Activated CD4-positive, alpha-beta T cell treated with anti-CD3 and anti-CD28 coated beads, Interleukin-2, Interleukin-4, amounts not matched to agents 100 ng/mL and 50 ng/mL, durations not matched to agents 16 hours and 8 hours (primary cell): Measurements from ENCODE around the gene ERC1.
A peak's percentile ranks its signal among the peaks of the same experiment; 100 is the strongest.
"Not testable (repeated sequence)": the region's sequence is repeated elsewhere in the genome, so short reads cannot be mapped to it uniquely, and the experiment has no call there.

Experiments
- DNase-seq: peaks from one replicate; pipeline ENCODE4 v3.0.0-alpha.2; 2020; ENCODE audit warnings: low spot score

ERC1 gene

DNA sequence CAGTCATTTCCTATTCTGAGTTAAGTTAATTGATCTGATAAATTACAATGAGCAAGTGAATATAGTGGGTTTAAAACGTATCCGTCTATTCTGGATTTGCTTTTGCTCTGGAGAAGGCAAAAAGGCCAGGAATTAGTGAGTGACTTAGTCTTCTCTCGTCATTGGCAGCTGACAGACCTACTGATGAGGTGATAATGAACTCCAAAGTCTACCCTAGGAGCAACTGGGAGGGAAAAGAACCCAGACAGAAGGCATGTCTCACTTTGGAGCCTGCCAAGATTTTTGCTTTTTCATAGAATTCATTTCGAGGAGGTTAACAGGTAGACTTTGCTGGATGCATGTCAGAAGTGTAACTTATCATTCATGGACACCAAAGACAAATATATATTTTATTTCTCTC is 333.1 kb downstream of the ERC1 start:
- no peak for DNase-seq

DNA sequence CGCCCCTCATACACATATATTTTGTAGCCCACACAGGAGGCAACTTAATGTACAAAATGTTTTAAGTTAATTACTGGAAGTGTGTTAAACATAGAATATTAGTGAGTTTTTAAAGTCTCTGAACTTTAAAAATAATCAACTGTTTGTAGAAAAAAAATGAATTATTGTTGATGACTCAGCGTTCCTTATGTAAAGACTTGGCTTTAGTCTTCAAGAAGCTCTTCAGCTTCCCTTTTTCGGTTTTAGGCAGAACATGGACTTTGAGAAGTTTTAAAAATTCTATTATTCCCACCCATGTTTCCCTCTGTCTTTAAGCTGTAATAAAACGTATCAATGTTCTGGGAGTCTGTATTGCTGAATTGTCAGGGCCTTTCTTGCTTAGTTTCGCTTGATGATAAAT is 333.9 kb downstream of the ERC1 start:
- no peak for DNase-seq

DNA sequence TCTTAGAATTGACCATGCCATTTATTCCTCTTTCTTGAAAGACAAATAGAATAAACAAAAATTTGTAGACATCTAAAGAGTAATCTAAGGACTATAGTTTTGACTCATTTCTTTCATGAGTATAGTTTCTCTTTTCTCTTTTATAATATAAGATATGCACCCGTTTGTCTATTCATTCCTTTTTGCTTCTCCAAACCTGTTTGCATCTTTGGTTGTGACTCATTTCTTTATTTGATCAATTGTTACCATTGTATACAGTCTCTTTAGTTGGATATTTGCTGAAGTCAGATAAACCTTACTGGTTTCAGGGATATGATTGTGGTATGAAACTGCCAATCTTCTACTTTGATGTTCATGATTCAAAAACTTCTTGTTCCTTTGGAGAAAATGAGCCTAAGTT is 334.6 kb downstream of the ERC1 start:
- DNase-seq = peak; percentile 70

DNA sequence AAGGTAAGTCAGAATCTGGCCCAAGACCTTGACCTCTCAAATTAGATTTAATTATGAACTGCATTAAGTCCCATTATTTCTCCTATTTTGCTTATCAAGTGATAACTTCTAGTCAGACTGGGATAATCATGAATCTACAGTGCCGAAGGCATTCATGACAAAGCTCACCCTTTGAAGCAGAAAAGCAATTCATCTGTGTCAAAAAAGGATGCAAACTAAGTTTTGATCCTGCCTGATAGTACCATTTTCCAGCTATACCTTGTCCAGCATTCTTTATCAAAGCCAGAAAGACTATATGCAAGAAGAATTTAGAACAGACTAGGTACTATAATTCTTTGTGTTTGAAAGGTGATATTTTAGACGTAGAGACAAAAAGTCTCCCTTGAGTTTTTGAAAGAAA is 335.2 kb downstream of the ERC1 start:
- no peak for DNase-seq

DNA sequence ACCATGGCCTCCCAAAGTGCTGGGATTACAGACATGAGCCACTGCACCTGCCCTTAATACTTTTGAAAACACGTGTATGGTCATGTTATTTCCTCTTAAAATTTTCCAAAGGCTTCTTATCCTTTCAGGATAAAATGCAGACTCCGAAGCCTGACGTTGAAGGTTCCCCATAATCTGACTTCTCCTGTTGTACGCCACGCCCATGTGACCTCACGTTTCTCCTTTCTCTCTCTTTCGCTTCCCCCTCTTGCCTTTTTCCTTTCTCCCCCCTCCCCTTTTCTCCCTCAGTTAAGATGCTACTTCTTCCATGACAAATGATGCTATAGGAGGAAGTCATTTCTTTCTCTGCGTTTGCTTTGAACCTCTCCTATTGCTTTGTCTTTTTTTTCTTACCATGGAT is 337.4 kb downstream of the ERC1 start:
- DNase-seq = no peak

DNA sequence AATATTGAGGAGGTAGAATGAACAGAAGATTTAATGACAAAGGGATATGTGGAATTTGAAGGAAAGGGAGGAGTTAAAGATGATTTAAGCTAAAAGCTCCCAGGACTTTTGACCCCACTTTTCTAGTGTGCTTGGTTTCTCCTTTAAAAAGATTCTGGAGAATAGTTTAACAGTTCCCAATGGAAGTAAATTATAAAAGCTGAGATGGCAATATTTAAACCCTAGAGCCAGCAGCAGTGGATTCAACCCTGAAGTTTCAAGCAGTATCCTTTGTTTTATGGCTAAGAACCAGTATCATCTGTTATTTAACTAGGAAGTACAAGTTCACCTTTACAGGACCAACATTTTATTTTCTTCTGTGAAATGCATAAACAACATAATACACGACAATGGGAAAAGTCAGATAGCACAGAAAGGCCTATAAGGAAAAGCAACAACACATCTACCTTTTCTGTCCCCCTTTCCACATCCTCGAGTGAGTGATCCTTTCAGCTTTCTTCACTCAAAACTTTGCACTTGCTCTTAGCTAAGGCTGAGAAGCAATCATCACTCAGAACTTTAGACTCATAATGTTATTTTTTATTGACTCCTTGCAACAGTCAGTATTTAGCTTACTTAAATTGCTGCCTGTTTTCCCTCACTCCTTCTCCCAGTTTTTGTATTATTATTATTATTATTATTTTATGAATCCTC is 338.9 kb downstream of the ERC1 start:
- no peak for DNase-seq

DNA sequence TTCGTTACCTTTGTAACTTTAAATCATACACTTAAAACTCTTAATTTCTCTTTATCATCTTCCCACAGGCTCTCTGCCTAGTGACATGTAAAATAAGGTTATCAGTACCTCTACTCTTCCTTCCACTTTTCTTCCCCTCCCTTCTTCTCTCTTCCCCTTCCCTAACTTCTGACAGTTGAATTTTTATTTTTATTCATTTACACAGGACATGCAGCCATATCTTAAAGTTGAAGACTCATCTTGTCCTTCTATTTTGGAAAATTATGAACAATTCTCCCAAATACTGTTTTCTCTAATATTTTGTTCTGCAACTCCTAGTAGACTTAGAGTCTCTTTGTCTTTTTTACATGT is 339.4 kb downstream of the ERC1 start:
- no peak for DNase-seq

DNA sequence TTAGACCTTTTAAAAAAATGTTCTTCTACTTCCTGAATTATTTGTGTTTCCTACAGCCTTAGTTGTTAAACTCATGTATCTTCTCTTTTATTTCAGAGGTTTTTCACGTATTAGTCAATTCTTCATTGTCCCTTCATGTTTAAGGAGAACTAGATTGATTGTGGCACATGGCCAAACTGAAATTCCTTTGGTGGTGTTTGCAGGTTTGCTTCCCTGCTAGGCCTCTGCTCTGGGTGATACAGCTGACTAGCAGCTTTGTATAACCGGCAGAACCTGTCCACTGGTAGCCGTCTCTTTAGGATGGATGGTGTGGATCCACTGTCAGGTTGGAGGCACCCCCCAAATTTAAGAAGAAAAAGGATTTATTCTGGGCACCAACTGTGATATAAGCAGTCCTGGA is 341.3 kb downstream of the ERC1 start:
- DNase-seq = no peak

DNA sequence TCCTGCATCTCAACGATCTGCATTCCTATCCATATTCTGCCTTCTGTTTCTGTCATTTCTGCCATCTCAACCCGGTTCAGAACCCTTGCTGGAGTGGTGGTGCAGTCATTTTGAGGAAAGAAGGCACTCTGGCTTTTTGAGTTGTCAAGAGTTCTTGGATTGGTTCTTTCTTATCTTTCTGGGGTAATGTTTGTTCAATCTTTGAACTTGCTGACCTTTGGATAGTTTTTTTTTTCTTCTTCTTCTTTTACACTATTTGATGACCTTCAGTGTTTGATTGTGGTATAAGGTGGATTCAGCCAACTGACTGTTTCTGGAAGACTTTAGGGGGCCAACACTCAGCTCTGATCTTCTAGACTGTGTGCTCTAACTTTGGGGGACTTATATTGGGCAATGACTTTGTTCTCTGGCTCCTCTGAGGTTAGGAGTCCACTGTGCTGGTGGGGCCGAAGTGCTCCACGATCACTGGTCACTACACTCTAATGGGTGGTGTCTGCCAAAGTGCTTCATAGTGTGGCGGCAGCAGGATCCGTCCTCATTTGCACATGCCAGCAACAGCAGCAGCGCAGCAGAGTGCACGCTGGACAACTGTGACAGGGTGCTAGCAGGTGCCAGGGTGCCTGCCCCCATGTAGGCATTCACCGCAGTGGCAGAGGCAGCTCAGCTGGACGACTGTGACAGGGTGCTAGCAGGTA is 347.6 kb downstream of the ERC1 start:
- no peak for DNase-seq

DNA sequence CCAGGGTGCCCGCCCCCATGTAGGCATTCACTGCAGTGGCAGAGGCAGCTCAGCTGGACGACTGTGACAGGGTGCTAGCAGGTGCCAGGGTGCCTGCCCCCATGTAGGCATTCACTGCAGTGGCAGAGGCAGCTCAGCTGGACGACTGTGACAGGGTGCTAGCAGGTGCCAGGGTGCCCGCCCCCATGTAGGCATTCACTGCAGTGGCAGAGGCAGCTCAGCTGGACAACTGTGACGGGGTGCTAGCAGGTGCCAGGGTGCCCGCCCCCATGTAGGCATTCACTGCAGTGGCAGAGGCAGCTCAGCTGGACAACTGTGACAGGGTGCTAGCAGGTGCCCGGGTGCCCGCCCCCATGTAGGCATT is 348.1 kb downstream of the ERC1 start:
- not testable (repeated sequence) for DNase-seq

DNA sequence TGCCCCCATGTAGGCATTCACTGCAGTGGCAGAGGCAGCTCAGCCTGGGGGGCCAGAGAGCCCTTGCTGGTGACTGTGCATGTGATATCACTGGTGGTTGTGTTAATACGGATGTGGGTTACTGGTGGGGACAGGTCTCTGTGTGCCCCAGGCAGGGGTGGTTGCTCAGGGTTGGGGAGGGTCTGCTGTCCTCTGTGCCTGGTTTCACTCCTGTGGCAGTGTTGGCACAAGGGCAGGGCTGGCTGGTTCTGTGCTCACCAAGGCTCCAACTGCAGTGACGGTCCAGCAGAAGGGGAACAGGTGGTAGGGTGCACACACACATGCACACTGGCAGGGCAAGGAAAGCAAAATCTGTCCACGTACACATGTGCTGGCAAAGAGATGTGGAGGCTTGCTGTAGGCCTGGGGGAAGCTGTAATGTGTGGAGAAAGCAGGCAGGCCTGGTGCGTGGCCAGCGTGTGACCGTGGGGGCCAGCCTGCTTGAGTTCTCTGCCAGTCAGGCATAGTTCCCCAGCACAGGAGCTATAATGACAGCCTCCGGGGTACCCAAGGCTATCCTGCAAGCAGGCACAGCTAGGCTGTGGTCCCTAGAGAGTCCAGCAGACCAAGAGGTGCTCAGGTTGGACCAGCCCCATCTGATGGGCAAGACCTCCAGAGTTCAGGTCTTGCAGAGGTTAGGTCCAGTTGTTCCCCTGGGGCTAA is 348.7 kb downstream of the ERC1 start:
- no peak for DNase-seq

DNA sequence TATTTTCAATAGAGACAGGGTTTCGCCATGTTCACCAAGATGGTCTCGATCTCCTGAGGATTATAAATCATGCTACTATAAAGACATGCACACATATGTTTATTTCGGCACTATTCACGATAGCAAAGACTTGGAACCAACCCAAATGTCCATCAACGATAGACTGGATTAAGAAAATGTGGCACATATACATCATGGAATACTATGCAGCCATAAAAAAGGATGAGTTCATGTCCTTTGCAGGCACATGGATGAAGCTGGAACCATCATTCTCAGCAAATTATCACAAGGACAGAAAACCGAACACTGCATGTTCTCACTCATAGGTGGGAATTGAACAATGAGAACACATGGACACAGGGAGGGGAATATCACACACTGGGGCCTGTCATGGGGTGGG is 350.2 kb downstream of the ERC1 start:
- not testable (repeated sequence) for DNase-seq

DNA sequence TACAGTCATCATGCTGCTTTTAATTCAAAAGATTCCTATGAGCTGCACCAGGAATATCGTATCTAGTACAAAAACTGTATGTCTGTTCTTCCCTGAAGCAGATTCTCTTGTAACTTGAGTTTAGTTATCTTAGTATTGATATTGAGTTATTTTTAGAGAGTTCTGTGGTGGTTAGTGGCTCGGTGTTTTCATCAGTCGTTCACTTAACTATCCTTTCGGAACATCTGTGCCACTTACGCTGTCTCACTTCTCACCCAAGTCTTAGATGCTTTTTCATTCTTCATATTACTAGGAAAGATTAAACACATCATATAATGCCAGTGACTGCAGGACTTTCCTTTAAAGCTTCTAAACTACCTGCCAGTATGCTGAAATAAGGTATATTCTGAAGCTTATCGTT is 352.4 kb downstream of the ERC1 start:
- no peak for DNase-seq

DNA sequence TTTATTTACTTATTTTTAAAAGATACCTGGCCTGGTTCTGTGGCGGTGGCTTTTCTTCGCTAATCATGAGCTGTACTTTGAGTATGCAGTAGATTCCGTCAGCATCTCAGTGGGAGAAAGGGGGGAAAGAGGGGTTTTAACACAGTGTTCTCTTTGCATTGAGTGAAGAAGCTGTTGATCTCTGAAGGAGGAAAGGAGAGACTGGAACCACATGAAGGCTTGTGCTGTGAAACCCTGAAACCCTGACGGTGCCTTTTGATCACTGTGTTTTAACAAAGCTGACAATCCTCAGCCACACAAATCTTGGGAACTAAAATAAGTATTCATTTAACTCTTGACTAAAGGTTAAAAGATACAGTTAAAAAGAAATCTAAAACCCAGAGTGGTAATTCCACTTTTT is 353.2 kb downstream of the ERC1 start:
- no peak for DNase-seq

DNA sequence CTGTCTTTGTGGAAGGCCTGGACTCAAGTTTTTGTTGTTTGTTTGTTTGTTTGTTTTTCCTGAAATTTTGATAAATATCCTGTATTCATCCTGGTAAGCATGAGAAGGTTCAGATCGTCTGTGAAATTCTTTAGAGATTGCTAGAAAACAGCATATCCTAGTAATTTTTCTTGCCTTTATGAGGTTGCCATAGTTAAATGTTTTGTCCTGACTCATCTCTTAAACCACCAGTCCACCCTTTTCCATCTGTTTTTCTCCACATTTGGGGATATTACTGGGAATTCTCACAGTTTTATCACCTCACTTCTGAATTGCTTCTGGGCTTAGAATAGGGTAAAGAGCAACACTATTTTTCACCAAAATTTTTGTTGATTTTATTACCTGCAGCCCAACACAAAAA is 355.1 kb downstream of the ERC1 start:
- no peak for DNase-seq

DNA sequence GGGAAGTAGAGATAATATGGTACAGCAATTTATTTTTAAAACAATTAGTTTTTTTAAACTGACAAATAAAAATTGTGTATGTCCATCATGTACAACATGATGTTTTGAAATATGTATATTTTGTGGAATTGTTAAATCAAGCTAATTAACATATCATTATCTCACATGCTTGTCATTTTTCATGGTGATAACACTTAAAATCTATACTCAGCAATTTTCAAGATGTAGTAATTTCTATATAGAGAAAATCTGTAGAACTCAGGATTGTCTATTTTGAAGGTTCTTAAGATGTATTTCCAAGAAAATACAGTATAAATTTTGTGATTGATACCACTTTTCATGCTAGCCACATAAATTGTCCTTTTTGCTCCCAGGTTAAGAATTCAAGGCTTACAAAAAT is 356.3 kb downstream of the ERC1 start:
- DNase-seq = no peak

DNA sequence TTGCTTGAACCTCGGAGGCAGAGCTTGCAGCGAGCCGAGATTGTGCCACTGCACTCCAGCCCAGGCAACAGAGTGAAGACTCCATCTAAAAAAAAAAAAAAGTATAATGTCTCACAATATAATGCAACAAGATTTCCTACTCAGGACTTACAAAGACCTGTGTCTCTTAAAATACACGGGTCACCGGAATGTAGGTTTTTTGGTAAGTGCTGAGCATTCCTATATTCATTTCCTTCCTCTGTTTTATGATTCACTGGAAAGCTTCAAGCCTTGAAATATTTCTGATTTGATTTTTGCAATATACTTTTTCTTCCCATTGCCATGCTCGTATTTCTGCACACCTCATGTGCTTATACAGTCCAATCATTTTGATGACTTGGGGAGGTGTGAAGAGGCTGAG is 357.6 kb downstream of the ERC1 start:
- DNase-seq = no peak

DNA sequence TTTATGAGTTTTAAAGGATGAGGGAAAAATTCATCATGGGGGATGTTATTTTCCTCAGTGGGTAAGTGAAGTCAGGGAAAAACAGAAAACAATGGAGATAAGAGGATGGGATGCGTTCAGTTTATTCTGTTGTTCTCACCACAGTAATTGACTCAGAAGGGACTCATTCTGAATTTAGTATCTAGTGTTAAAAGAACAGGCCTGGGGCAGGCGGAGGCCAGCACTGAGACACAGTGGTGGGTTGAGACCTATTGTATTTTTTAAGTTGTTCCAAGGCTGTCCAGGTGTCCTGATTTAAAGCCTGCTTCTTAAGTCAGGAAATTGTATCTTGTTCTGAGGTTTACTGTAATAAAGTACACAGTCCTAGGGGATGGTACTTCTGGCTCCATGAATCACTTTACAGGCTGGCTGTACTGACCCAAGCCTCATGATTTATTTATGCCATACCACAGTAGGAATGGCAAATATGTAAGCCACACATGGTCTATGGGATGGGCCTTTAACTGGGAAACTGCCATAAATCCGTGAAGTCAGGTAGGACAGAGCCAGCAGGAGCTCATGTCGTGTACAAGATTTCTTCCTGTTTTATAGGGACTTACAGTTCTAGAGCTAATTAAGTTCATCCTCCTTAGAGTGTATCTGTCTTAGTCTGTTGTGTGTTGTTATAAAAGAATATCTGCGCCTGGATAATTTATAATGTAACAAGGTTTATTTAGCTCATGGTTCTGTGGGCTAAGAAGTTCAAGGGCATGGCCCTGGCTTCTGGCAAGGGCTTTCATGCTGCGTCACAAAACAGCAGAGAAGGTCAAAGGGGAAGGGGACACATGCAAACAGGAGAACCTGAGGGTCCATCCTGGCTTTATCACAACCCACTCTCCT is 359.3 kb downstream of the ERC1 start:
- DNase-seq = no peak

DNA sequence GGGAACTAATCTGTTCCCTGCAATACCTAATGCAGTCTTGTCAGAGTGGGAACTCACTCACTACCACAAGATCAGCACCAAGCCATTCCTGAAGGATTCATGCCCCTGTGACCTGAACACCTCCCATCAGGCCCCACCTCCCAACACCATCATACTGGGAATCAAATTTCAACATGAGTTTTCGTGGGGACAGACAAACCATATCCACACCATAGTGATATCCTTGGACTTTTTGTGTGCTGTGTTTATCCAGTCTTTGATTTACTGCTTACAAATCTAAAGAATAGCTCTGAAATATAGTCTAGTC is 359.9 kb downstream of the ERC1 start:
- DNase-seq = no peak

DNA sequence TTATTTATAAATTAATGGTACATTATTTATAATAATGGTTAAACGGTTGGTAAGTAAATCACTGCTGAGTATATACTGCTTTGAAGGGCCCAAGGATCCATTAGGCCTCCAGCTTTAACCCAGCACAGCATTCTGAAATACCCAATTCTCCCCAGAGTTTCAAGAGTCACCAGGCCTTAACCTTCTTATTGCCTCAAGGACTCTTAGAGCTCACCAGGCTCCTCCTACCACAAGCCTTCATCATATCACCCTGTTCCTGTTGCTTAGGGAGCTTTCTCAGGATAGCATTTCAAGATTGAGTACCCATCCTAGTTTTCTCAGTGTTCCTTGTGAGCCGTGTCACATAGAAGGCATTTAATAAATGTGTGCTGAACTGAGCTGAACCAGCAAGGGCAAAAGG is 360.9 kb downstream of the ERC1 start:
- DNase-seq = no peak

DNA sequence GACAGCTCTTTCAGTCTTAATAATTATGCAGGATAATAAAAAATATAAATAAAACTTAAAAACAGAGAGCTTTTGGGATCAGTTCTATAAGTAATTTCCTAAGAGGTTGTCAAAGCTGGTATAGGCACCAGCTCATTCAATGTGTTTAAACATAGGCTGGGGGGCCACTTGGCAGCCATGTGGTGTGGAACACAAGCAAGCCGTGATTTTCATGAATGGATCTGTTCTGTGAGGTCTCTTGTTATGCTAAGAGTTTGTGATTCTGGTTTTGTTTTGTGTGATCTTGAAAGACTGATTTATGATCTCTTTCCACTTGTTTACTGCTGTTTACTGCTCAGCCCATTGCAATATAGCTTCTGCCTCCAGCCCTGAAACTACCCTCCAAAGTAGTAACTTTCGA is 362.4 kb downstream of the ERC1 start:
- no peak for DNase-seq

DNA sequence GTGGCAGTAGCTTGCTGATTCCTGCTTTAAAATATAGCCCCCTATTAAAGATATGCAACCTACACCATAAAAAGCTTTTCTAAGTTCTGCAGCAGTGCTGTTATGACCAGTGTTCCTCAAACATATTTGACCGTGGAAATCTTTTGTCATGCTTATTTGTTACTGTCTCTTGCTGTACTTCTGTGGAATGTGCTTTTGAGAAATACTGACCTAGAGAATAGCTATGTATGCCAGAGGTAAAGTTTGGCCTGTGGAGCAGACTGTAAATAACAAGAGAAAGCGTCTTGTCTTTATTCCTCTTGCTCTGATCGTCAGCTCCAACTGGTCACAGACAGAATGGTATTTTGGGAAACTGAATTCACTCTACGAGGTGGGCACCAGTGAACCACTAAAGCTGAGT is 364.4 kb downstream of the ERC1 start:
- no peak for DNase-seq

DNA sequence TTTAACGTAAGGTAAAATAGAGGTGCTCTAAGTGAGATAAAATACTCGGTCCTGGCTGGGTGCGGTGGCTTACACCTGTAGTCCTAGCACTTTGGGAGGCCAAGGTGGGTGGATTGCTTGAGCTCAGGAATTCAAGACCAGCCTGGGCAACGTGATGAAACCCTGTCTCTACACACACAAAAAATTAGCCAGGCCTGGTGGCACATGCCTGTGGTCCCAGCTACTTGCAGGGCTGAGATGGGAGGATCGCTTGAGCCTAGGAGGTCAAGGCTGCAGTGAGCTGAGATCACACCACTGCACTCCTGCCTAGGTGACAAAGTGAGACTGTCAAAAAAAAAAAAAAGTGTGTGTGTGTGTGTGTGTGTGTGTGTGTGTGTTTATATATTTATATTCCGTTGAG is 364.8 kb downstream of the ERC1 start:
- not testable (repeated sequence) for DNase-seq
